Tibial nerve (tissue), 4 donors: ENCODE measurements around the gene RBM26.

ENCODE experiments used
- EP300 ChIP-seq, 2 donors: sonication (generic); formaldehyde crosslinking; IDR thresholded peaks; one replicate each; pipeline ENCODE4 v1.6.1; 2017; ENCODE audit warnings: antibody characterized with exemption in 2 of 2, mild to moderate bottlenecking in 1 of 2
- POLR2A ChIP-seq, 2 donors: fragments of 450-650 bp; IDR thresholded peaks; one replicate each; pipeline ENCODE4 v1.6.1; 2017; ENCODE audit warnings: antibody characterized with exemption in 2 of 2, mild to moderate bottlenecking in 2 of 2, moderate library complexity in 2 of 2
- TF ChIP-seq, protein P1 (sequence below), 5 experiments: fragments of 200-600 bp in 3 of 5; fragments of 450-650 bp in 2 of 5; sonication (generic) in 3 of 5; IDR thresholded peaks; one replicate each; pipeline ENCODE4 v1.5.1; 2016 to 2019; ENCODE audit warnings: antibody characterized with exemption in 5 of 5, mild to moderate bottlenecking in 3 of 5, moderate library complexity in 2 of 5

DNA sequence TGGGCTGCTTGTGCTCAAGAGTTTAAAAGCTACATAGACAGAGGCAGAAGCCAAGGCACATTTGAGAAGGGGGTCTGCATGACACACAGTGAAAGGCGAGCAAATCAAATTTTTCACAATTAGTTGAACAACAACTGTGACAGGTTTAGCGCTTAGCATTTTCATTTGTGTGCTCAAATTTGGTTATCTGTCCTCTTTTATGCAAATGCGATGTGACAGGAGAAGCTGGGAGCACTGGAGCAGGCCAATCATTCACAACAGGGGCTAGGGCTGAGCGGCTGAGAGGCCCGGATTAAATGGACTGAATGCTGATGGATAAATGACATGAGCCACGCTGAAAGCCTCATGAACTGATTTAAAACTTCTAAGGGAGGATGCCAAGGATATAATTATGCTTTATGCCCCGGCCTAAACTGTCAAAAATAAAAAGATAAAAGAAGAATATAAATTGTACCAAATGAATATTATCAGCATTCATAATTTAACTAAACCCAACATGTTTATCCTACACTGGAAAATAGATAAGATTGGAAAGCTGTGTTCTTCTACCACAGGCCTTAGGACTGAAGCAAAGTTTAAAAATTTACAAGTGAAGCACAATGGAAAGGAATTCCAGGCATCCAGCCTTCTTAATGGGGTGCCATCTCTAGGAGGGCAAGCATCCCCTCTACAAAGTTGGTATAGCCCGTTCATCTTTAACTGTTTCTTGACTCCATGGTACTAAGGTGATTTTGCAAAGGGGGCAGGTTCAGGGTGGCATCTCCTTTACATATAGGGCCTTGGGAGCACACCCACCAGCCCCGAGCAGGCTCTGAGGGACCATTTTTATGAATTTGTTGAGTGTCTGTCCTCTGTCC is 117.9 kb downstream of the RBM26 start:
- TF ChIP-seq, protein P1, sequence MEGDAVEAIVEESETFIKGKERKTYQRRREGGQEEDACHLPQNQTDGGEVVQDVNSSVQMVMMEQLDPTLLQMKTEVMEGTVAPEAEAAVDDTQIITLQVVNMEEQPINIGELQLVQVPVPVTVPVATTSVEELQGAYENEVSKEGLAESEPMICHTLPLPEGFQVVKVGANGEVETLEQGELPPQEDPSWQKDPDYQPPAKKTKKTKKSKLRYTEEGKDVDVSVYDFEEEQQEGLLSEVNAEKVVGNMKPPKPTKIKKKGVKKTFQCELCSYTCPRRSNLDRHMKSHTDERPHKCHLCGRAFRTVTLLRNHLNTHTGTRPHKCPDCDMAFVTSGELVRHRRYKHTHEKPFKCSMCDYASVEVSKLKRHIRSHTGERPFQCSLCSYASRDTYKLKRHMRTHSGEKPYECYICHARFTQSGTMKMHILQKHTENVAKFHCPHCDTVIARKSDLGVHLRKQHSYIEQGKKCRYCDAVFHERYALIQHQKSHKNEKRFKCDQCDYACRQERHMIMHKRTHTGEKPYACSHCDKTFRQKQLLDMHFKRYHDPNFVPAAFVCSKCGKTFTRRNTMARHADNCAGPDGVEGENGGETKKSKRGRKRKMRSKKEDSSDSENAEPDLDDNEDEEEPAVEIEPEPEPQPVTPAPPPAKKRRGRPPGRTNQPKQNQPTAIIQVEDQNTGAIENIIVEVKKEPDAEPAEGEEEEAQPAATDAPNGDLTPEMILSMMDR (IDR thresholded peaks at IDR 0.05), result no peak
- TF ChIP-seq POLR2A (IDR thresholded peaks at IDR 0.05) (no peak), EP300 (IDR thresholded peaks at IDR 0.05) (no peak)
